GM18505 (cell line): Measurements from ENCODE around the gene LRP1B.

Experiments used
- ATAC-seq: cut with Tn5 transposase; IDR thresholded peaks from one replicate; pipeline ENCODE4 v1.9.1; 2021; ENCODE audit not compliant: unreplicated experiment
- POLR2A ChIP-seq: IDR thresholded peaks from 4 replicates; pipeline ENCODE4 v1.6.1; 2011; ENCODE audit warnings: borderline replicate concordance; ENCODE audit not compliant: insufficient read depth, insufficient read length; ENCODE audit errors: extremely low read depth

The LRP1B gene

DNA sequence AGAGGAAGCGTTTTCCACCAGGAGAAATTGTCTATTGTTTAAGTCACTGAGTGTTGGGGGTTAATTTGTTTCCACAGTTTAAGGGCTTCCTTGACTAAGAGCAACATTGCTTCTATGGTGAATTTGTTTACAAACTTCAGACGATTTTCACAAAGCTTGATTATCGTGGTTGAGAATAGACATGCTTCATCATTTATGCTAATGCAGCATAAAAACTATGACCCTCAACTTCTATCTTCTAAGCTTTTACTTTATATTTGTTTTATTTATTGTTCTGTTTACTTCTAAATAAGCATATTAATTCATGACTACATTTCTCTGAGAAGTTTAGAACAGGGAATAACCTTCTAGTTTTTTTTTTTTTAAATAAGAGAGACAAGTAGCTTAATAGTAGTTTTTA, 483.5 kb downstream of the LRP1B start:
- no peak for ATAC-seq
- no peak for TF ChIP-seq POLR2A

DNA sequence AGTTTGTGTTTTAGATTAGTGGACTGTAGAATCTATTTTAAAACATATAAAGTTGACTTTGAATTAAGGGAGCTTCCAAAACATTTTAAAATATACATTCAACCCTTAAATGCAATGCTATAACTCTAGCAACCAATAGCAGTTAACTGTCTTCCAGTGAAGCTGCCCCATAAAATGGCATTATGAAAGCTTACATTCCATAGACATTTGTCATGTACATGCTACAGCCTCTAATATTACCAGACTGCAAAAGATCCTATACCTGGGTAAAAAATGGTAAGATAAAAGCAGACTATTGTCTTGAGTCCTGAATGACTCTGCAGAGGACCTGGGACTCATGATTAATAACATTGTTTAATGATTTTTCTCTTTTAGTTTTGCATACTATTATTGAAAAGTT, 489.4 kb downstream of the LRP1B start:
- no peak for TF ChIP-seq POLR2A
- ATAC-seq, result no peak

DNA sequence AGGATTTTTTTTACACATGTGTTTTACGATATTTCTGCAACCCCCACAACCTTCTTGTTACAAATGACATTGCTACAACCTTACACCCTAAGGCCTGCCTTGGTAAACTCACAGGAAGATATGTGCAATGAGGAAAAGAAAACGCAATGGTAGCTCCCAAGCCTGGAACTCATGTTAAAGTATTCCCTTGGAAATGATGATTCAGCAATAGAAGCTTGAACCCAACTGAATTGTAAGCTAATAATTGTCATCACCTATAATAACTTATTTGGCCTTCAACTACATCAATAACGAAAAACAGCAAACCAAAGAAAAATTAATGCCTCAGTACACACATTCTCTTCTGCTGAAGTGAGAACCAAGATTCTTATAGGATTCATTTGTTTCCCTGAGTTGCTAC, 491.0 kb downstream of the LRP1B start:
- no peak for TF ChIP-seq POLR2A
- ATAC-seq, result no peak

DNA sequence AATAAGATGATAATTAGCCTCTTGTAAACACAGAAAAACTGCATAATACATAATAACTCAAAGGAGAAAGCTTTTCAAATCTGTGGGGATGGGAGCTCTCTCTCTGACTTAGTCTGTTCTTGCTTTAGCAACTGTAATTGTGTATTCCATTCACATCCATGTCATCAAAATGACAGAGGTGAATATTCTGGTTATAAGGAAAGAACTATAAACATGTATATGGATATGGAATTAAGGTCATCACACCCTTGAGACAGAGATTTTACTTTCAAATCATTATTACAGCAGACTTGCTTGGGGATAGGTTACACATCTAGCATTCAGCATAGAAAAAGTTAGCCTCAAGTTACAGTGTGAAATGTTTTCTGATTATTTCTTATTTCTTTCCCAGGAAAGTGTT, 497.7 kb downstream of the LRP1B start:
- ATAC-seq, result no peak
- no peak for TF ChIP-seq POLR2A

DNA sequence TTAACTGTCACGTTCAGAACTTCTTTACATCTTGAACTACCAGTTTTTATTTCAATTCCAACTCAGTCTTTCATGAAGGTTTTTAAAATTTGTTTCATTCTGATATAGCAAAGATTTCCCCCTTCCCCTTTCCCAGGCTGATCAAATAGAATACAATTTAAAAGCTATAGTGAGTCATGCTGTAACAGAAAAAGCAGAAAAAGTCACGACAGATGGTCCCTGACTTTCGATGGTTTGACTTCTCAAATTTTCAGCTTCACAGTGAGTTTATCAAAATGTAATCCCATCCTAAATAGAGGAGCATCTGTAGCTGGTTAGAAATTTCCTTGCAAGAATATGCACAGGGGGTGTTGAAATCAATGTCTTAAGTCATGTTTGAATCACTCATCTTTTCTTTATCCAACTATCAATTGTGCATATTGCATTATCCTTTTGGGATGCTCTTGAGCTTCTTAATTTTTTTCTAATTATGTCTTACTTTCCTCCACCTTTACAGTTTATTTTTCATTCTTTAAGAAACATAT, 500.3 kb downstream of the LRP1B start:
- no peak for TF ChIP-seq POLR2A
- ATAC-seq, result no peak

DNA sequence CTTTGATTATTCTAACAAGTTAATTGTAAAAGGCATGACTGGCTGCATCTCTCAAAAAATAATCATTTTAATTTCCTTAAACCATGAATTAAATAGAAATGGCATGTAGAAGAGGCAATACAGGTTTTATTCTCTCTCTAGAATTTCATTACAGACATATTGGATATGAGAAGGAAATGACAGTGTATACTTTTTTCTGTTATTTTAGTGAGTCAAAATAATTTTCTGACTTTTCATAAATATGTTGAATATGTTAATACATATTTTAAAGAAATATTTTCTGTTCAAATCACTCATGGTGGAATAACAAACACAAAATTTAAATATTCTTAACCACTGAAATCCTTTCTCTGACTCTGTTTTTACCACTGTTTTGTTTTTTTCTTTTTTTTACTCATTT, 510.4 kb downstream of the LRP1B start:
- TF ChIP-seq POLR2A, result no peak
- ATAC-seq, result no peak

DNA sequence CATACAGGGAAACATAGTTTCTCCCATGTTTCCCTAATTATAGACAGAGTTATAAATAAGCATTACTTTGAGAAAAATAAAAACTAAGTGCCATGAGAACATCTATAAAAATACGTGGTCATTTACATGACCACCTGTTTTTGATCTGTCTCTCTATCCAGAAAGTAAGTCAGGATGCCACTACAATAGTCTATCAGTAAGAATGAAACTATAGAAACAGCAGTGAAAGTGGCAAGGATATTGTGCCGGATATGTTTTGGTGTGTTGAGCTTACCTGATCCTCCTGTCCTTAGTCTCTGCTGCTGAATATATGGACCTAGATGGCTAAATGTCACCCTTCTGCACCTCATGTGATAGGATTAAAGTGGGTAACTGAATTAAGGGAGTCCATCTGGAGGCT, 512.4 kb downstream of the LRP1B start:
- TF ChIP-seq POLR2A, result no peak
- ATAC-seq, result no peak

DNA sequence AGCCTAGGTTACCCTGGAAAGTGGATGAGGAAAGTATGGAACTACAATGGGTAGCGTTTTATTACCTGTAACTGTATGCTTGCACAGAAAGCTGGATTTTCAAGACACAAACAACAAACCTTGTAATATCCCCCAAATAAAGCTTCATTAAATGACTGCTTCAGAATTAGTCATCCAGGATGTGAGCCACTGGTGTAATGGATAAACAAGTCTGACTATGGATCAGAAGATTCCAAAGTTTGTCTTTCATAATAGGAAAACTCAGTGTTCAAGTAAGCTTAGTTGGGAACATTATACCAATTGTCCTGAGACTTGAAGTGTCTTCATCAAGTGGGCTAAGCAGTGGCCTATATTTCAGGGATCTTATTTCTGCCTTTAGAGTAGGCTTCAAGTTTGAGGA, 518.8 kb downstream of the LRP1B start:
- no peak for ATAC-seq
- no peak for TF ChIP-seq POLR2A

DNA sequence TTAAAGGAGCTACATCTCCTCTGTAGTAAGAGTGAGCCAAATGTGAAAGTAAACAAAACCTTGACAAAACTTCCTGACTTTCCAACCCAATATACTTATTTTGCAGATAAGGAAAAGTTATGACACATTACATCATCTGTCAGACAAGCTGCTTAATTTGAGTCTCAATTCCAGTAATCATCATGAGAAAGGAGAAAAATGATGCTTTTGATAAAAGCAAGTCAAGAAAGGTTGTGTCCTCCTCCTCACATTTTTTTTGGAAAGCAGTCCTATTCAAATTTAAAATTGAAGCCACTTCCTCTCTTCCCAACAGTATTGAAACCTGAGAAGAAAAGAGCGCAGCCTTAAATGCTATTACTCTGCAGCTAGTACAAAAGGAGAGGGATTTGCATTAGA, 519.6 kb downstream of the LRP1B start:
- TF ChIP-seq POLR2A, result no peak
- ATAC-seq, result no peak

DNA sequence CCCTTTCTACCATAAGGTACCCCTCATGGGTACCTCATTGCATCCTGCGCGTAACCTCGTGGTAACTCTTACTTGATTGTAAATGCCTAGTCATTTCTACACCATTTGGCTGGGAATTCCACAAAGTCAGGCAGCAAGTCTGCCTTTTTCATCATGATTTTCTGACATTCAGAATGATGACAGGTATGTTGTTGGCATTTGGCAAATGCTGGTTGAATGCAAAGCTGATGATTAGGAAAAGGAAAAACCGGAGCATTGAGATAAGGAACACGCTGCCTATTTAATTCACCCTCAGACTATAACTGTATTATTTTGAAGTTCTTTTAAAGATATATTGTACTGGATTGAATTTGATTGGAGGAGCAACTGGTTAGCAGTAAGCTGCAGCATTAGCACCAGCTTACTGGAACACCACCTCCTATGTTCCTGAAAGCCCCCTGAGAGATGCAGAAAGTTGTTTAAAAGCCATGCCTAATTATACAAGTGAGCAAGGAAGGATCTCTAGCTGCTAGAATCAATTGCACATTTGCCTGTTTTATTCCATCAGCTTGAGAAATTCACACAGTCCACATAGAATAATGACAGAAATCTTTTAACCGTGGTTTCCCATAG, 520.1 kb downstream of the LRP1B start:
- TF ChIP-seq POLR2A, result no peak
- no peak for ATAC-seq

DNA sequence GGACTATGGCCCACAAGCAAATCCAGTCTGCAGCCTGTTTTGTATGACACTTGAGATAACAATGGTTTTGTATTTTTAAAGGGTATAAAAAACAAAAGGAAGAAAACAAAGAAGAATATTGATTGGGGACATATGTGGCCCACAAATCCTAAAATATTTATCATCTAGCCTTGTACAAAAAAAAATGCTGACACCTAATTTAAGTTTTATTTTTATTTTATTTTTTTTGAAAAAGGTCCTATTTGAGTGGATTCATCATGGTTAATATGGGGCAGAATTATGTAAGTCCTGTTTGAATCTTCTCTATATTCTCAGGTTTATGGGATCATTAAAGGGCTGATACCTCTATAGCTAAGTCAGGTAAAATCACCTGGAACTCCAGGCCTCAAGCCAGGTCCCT, 525.7 kb downstream of the LRP1B start:
- no peak for ATAC-seq
- no peak for TF ChIP-seq POLR2A

DNA sequence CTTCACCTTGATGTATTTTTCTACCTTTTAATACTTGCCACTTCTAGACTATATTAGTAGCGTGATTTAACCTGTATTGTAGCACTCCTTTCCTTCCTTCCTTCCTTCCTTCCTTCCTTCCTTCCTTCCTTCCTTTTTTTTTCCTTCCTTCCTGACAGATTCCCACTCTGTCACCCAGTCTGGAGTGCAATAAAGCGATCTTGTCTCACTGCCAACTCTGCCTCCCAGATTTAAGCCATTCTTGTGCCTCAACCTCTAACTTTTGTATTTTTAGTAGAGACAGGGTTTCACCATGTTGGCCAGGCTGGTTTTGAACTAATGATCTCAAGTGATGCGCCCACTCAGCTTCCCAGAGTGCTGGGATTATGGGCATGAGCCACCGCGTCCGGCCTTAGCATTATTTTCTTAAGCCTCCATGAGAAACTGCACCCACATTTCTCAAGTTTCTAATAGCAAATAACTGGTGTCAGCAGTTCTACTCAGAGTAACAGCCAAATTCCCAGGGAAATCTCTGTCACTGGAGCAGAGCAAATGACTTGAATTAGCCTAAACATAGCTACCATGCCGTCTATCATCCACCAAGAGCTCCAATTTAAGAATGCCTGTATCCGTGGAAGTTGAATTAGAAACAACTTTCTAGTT, 529.2 kb downstream of the LRP1B start:
- no peak for ATAC-seq
- no peak for TF ChIP-seq POLR2A

DNA sequence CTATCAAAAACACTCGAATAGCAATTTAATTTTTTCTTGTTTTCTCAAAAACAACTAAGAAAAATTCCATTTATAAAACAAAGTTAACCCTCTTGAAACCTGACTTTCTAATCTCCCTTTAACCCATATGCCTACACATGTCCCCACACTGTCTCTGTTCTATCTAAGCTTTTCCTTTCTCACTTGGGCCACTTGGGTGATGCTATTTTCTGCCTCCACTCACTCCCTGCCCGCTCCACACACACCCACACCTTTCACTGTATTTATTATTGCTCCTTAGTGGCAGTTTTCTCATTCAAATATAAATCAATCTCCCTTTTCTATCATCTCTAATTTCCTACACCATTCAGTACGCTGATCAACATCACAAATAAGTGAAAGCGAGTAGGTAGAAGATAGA, 531.1 kb downstream of the LRP1B start:
- TF ChIP-seq POLR2A, result no peak
- ATAC-seq, result no peak

DNA sequence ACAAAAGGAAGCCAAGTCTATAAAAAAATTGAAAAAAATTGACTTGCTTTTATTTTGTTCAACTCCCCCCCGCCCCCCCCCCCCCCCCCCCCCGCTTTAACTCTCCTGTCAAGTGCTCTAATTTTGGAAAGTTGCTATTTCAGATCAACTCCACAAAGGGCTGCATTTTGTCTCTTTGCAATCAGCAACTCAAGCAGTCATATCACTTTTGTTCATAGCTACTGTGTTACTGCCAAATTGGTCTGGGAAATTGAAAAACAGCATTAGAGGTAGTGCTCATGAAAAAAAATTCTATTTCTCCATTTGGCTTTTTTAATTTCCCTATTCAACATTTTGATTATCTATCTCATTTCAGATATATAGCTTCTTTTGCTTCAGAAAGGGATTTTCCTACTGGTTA, 531.8 kb downstream of the LRP1B start:
- ATAC-seq, result no peak
- TF ChIP-seq POLR2A, result no peak
